Activated naive CD8-positive, alpha-beta T cell (primary cell): ENCODE results near the gene ILF2.
A peak's percentile ranks its signal among the peaks of the same experiment; 100 is the strongest.
"Not testable (repeated sequence)": the region's sequence is repeated elsewhere in the genome, so short reads cannot be mapped to it uniquely, and the experiment has no call there.

Experiments
- H3K27ac Mint-ChIP-seq: one replicate; pipeline ENCODE4 v1.8.0; 2021; ENCODE audit warnings: mixed read lengths
- H3K27me3 Mint-ChIP-seq: one replicate; pipeline ENCODE4 v1.8.0; 2021; ENCODE audit warnings: mixed read lengths
- H3K36me3 Mint-ChIP-seq: one replicate; pipeline ENCODE4 v1.8.0; 2021; ENCODE audit warnings: mixed read lengths
- H3K4me1 Mint-ChIP-seq: one replicate; pipeline ENCODE4 v1.8.0; 2021; ENCODE audit warnings: low read depth, mixed read lengths
- H3K4me3 Mint-ChIP-seq: one replicate; pipeline ENCODE4 v1.8.0; 2021; ENCODE audit warnings: mild to moderate bottlenecking, mixed read lengths
- H3K9me3 Mint-ChIP-seq: one replicate; pipeline ENCODE4 v1.8.0; 2021; ENCODE audit warnings: low read depth, mixed read lengths

Gene ILF2

DNA sequence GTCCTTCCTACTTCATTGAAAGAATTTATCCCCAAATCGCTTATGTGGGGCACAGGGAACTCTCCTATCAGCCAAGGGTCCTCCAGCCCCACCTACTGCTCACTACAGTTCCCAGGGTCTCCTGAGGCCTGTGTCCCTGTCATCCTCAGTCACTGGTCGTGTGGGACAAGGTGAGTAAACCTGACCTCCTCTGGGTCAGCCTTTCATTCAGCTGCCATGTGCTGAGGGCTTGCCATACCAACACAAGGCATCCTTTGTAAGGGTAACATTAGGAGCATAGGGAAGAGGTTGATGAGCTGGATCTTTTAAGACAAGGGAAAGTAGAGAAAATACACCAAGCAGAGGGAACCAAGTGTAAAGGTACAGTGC lies 23.5 kb downstream of the ILF2 start:
- Mint-ChIP-seq H3K4me1 (peaks cover 72% of the 10 kb centered on the region), H3K9me3 (no peaks in the 10 kb centered on the region), H3K36me3 (peaks cover 13% of the 10 kb centered on the region), H3K4me3 (no peak overlapping the region), H3K27ac (peak overlapping the region; percentile 84), H3K27me3 (no peaks in the 10 kb centered on the region)

DNA sequence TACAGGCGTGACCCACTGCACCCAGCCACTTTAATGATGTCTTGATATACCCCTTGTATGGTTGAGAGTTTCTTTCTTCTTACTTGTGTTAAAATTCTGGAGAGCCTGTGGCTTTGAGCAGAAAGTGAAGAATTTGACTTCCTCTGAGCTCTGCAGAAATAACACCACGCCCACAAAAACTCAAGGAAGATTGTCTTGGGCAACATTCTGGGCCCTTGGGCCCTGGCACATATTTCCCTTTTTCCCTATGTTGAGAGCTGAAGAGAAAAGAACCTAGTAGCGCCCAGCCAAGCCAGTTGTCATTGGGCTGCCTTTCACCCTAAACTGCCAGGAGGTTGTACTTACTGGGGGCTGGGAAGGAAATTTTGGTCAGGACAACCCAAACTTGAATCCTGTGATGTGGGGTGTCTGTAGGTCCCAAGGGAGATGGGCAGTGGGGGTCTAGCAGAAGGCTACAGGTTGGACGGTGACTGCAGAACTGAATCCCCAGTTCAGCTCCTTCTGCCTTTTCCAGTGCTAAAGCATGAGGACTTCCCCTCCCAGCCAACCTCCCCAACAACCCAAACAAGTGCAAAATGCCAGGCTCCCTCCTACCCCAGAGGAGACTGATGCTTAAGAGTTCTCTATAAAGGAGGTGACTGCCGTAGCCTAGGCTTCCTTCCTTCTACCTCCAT lies 24.0 kb downstream of the ILF2 start:
- peaks cover 74% of the 10 kb centered on the region for H3K4me1 Mint-ChIP-seq

DNA sequence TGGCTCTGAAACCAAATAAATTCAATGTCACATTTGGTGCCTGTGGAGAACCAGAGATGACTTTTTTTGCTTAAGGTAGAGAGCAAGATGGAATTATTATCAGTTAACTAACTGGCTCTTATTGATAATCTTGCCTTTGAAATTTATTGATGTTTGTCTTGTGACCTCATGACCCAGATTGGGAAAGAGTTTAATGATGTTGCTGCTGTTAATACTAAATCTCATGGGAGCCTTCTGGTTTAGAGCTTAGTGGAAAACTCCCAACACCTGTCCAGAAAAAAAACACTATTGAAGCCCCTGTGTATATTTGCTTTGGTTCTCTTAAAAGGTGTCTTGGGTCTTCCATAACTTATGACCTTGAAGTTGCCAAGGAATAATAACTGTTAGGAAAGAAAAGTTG lies 27.0 kb downstream of the ILF2 start:
- Mint-ChIP-seq H3K4me3 (no peak overlapping the region), H3K27ac (peak overlapping the region; percentile 88), H3K9me3 (no peaks in the 10 kb centered on the region), H3K27me3 (no peaks in the 10 kb centered on the region), H3K4me1 (peaks cover 72% of the 10 kb centered on the region), H3K36me3 (peaks cover 13% of the 10 kb centered on the region)

More for the DNA sequence above, 24.0 kb downstream of the ILF2 start:
- Mint-ChIP-seq H3K36me3 (peaks cover 13% of the 10 kb centered on the region), H3K4me3 (no peak overlapping the region), H3K9me3 (no peaks in the 10 kb centered on the region), H3K27me3 (no peaks in the 10 kb centered on the region), H3K27ac (peak overlapping the region; percentile 84)

DNA sequence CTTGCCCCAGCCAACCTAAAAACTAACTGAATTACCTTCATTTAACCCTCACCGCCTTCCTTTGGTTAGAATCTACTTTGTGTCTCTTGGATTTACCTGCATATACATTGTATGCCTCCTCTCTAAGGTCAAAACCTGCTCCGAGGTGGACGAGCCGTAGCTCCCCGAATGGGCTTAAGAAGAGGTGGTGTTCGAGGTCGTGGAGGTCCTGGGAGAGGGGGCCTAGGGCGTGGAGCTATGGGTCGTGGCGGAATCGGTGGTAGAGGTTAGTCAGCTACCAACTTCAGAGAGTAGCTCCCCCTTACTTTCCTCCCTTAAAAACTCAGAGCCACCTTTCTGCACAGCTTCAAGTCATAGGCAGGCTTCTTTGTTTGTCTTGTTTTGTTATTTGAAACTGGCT lies 27.7 kb downstream of the ILF2 start:
- peak overlapping the region; percentile 88 for H3K27ac Mint-ChIP-seq
- no peak overlapping the region for H3K4me3 Mint-ChIP-seq
- no peaks in the 10 kb centered on the region for H3K27me3 Mint-ChIP-seq
- no peaks in the 10 kb centered on the region for H3K9me3 Mint-ChIP-seq
- peaks cover 69% of the 10 kb centered on the region for H3K4me1 Mint-ChIP-seq
- H3K36me3 Mint-ChIP-seq = peaks cover 13% of the 10 kb centered on the region

DNA sequence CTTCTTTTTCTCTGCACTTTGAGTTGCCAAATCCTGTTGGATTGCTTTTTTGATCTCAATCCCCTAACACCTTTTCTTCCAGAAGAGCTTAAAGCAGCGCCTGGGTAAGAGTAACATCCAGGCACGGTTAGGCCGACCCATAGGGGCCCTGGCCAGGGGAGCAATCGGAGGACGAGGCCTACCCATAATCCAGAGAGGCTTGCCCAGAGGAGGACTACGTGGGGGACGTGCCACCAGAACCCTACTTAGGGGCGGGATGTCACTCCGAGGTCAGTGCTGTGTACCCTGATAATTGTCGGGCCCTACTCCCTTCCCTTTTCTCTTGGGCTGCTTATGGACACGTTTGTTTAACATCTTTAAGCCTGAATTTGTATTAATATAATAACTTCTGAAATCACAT lies 28.6 kb downstream of the ILF2 start:
- Mint-ChIP-seq H3K27ac (peak overlapping the region; percentile 55), H3K4me1 (peaks cover 69% of the 10 kb centered on the region), H3K4me3 (no peak overlapping the region), H3K36me3 (peaks cover 15% of the 10 kb centered on the region), H3K9me3 (no peaks in the 10 kb centered on the region), H3K27me3 (no peaks in the 10 kb centered on the region)

DNA sequence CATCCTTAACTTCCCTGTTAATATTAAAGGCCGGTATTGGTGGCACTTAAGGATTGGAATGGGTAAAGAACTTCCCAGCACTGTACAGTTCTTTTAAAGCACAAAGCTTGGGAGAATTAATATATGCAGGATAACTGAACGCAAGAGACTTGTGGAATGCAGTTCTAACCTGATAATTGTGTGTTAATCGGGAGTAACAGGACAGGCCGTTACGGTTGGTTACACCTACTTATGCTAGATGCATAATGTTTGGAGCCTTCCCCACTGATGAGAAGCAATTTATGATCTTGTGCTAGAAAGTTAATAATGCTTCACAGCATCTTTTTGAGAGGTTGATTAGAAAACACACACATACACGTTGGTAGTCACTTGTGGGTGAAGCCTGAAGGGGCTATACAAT lies 29.9 kb downstream of the ILF2 start:
- Mint-ChIP-seq H3K4me1 (peaks cover 68% of the 10 kb centered on the region), H3K36me3 (peaks cover 21% of the 10 kb centered on the region), H3K27ac (peak overlapping the region; percentile 19), H3K4me3 (no peak overlapping the region), H3K9me3 (no peaks in the 10 kb centered on the region), H3K27me3 (no peaks in the 10 kb centered on the region)

DNA sequence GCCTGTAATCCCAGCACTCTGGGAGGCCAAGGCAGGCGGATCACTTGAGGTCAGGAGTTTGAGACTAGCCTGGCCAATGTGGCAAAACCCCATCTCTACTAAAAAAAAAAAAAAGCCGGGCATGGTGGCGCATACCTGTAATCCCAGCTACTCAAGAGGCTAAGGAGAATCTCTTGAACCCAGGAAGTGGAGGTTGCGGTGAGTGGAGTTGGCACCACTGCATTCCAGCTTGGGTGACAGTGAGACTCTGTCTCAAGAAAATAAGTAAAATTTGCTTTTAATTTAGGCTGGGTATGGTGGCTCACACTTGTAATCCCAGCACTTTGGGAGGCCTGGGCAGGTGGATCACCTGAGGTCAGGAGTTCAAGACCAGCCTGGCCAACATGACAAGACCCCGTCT lies 30.6 kb downstream of the ILF2 start:
- H3K27me3 Mint-ChIP-seq, H3K4me3 Mint-ChIP-seq, H3K9me3 Mint-ChIP-seq: not testable (repeated sequence)
- Mint-ChIP-seq H3K27ac (peak overlapping the region; percentile 68), H3K4me1 (peaks cover 65% of the 10 kb centered on the region), H3K36me3 (peaks cover 16% of the 10 kb centered on the region)

DNA sequence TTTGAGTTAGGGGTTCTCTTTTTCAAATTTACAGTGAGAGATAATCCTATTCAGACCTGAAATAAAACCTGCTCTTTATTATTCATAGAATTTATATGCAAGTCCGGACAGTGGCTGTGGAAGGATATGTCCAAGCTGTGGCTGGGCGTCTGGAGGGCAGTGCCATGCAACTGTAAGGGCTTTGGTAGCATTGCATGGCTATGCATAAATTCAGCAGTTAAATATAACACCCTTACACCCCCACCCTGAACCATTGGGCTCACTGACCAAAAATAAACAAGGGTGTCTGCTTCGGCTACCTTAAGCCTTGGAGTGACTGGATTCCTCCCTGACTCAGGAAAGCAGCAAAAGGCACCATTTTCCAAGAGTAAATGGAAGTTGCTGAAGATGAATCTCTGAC lies 31.5 kb downstream of the ILF2 start:
- peaks cover 18% of the 10 kb centered on the region for H3K36me3 Mint-ChIP-seq
- no peak overlapping the region for H3K4me3 Mint-ChIP-seq
- peak overlapping the region; percentile 46 for H3K27ac Mint-ChIP-seq
- peaks cover 58% of the 10 kb centered on the region for H3K4me1 Mint-ChIP-seq
- no peaks in the 10 kb centered on the region for H3K27me3 Mint-ChIP-seq
- H3K9me3 Mint-ChIP-seq = no peaks in the 10 kb centered on the region

DNA sequence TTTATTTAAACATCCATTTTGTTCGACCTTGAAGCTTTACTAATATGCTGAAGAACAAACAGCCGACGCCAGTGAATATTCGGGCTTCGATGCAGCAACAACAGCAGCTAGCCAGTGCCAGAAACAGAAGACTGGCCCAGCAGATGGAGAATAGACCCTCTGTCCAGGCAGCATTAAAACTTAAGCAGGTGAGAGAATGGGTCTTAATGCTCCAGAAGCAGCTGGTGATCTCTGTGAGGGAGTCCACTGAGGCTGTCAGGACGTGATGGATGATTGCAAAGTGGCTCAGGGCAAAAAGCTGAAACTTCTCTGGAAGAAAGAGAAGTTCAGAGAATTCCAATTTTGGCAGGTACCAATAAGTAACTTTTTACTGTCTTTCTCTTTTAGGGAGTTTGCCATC lies 32.5 kb downstream of the ILF2 start:
- Mint-ChIP-seq H3K9me3 (no peaks in the 10 kb centered on the region), H3K4me3 (no peak overlapping the region), H3K27ac (peak overlapping the region; percentile 34), H3K27me3 (no peaks in the 10 kb centered on the region), H3K4me1 (peaks cover 52% of the 10 kb centered on the region), H3K36me3 (peaks cover 12% of the 10 kb centered on the region)

DNA sequence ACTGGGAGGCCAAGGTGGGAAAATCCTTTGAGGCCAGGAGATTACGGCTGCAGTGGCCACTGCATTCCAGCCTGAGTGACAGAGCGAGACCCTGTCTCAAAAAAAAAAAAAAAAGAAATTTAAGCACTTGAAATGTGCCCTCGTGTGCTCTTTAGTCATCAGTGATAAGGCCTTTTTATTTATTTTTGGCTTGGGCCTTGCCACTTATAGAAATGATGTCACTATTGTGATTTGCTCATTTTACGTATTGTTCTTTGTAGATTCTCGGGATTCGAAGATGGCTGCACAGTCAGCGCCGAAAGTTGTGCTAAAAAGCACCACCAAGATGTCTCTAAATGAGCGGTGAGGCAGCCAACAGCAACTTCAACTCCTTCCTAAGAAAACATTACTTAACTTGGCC lies 34.5 kb downstream of the ILF2 start:
- Mint-ChIP-seq H3K36me3 (peaks cover 12% of the 10 kb centered on the region), H3K9me3 (no peaks in the 10 kb centered on the region), H3K27ac (peak overlapping the region; percentile 88), H3K4me1 (peaks cover 53% of the 10 kb centered on the region), H3K4me3 (peak overlapping the region; percentile 99), H3K27me3 (no peaks in the 10 kb centered on the region)

- Mint-ChIP-seq H3K36me3 (peaks cover 12% of the 10 kb centered on the region), H3K4me1 (peaks cover 52% of the 10 kb centered on the region), H3K27ac (peak overlapping the region; percentile 78), H3K27me3 (no peaks in the 10 kb centered on the region), H3K4me3 (peak overlapping the region; percentile 99), H3K9me3 (no peaks in the 10 kb centered on the region)
Measured at GRCh38 chr1:153635872-153636271, 34.9 kb downstream of the ILF2 start.

DNA sequence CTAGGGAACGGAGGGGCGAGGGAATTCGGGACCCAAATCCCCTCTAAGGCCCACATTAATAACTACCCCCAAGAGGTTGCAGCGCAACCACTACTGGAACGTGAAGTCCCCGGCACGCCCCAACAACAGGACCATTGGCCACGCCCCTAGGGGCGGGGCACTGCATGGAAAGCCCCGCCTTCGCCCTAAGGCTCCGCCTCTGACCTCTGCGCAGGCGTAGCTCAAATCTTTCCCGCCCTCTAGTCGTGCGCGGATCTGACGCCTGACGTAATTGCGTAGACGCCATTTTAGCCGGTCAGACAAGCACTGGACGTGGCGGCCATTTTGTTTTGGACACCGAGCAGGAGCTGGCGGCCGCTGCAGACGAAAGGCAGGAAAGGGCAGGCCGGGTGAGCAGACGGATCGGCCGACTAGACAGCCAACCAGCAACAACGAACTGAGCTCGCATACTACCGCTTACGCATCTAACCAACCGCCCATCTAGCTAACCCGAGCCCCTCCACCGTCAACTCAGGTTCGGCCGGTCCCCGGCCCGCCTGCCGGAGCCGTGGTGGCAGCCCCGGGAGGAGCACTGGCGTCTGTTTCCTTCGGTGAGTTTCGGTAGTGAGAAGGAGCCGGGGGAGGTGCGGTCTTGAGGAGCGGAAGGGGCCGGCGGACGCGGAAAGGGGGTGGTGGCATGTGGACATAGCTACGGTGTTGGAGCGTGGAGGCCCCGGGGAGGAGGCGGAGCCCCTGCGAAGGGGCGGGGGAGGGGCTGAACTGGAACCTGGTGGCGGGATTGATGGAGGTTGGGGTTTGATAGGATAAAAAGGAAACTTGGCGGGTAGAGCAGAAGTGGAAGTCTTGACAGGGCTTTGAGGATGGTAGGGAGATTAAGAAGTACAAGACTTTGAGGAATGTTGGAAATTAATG lies 36.8 kb downstream of the ILF2 start, which contains the start of gene CHTOP:
TSS of gene CHTOP (plus strand) at position 313 of the 912 bp plus-strand sequence. CDS start 2,523 bp downstream, outside the sequence.
- Mint-ChIP-seq H3K27ac (peak within 1 kb of the TSS; percentile 99), H3K27me3 (no peaks in the 10 kb centered on the region), H3K4me1 (peaks cover 49% of the 10 kb centered on the region), H3K36me3 (peaks cover 12% of the 10 kb centered on the region), H3K4me3 (peak within 1 kb of the TSS; percentile 99), H3K9me3 (no peaks in the 10 kb centered on the region)

- Mint-ChIP-seq H3K4me3 (peak overlapping the region; percentile 99), H3K4me1 (peaks cover 45% of the 10 kb centered on the region), H3K27me3 (no peaks in the 10 kb centered on the region), H3K27ac (peak overlapping the region; percentile 99), H3K9me3 (no peaks in the 10 kb centered on the region), H3K36me3 (peaks cover 12% of the 10 kb centered on the region)
Measured at GRCh38 chr1:153633161-153633753, 37.5 kb downstream of the ILF2 start.

DNA sequence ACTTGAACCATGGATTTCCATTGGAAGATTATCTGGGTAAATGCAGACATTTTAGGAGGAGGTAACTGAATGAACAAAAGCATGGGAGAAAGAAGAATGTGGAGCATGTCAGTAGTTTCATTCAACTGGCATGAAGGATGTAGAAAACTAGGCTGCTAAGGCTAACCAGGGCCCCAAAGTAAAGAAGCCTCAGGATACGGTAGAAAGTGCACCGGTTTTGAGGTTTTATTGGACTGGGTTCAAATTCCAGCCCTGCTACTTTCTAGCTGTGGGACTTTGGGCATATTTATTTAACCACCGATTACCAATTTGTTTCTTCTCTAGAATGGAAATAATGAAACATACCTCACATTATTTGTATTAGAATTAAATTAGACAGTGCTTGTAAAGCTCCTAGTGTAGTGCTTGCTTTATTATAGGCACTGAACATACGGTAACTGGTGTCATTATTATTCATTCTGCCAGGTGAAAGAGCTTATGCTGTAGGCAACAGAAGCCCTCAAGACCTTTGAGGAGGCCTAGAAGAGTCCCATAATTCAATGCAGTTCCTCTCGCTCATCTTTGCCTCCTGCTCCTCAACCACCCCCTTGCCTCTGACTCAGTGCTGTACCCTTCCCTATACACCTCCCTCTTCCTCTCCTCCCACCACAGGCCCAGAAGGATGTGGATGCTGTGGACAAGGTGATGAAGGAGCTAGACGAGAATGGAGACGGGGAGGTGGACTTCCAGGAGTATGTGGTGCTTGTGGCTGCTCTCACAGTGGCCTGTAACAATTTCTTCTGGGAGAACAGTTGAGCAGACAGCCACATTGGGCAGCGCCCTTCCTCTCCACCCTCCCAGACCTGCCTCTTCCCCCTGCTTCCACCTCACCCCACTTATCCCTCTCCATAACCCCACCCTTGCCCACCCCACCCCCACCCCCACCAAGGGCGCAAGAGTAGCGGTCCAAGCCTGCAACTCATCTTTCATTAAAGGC lies 39.5 kb downstream of the ILF2 start:
- Mint-ChIP-seq H3K27me3 (no peaks in the 10 kb centered on the region), H3K4me1 (peaks cover 30% of the 10 kb centered on the region), H3K4me3 (no peak overlapping the region), H3K9me3 (no peaks in the 10 kb centered on the region), H3K27ac (peak overlapping the region; percentile 22), H3K36me3 (peaks cover 2% of the 10 kb centered on the region)
